ENCODE measurements around the gene BMP6. TPM values are rescaled to one million over a fixed set of nuclear protein-coding genes. Genes with fewer than 3 reads are reported as not detected.

BMP6 gene
- total RNA-seq, 4 donors from 2014 or later, result 1.8 to 7.4 (median 3.8) TPM

GRCh38 chr6:7899101-7899888, 173.4 kb downstream of the BMP6 start:
- WGBS, result 92% methylated on average over 5 of the region's 5 CpGs
- H3K36me3 ChIP-seq, result peaks cover 91% of the 10 kb centered on the region
- DNase-seq (ENCODE audit: low spot score in 2 of 2), result no peak
- H3K4me1 ChIP-seq, result no peaks in the 10 kb centered on the region
- H3K27me3 ChIP-seq, result no peaks in the 10 kb centered on the region
- no peaks in the 10 kb centered on the region for H3K9me3 ChIP-seq
- H3K4me3 ChIP-seq, result no peak overlapping the region
- no peak overlapping the region for H3K27ac ChIP-seq
- TF ChIP-seq EP300 (IDR thresholded peaks at IDR 0.05), result no peak
- TF ChIP-seq POLR2A (IDR thresholded peaks at IDR 0.05), result no peak
- TF ChIP-seq, protein P1, sequence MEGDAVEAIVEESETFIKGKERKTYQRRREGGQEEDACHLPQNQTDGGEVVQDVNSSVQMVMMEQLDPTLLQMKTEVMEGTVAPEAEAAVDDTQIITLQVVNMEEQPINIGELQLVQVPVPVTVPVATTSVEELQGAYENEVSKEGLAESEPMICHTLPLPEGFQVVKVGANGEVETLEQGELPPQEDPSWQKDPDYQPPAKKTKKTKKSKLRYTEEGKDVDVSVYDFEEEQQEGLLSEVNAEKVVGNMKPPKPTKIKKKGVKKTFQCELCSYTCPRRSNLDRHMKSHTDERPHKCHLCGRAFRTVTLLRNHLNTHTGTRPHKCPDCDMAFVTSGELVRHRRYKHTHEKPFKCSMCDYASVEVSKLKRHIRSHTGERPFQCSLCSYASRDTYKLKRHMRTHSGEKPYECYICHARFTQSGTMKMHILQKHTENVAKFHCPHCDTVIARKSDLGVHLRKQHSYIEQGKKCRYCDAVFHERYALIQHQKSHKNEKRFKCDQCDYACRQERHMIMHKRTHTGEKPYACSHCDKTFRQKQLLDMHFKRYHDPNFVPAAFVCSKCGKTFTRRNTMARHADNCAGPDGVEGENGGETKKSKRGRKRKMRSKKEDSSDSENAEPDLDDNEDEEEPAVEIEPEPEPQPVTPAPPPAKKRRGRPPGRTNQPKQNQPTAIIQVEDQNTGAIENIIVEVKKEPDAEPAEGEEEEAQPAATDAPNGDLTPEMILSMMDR (IDR thresholded peaks at IDR 0.05), result no peak
- TF ChIP-seq POLR2AphosphoS5 (IDR thresholded peaks at IDR 0.05), result no peak

GRCh38 chr6:7899889-7900213, 174.0 kb downstream of the BMP6 start:
- DNase-seq (ENCODE audit: low spot score in 2 of 2), result no peak
- TF ChIP-seq POLR2A (IDR thresholded peaks at IDR 0.05) (no peak), EP300 (IDR thresholded peaks at IDR 0.05) (no peak), POLR2AphosphoS5 (IDR thresholded peaks at IDR 0.05) (no peak)
- TF ChIP-seq, protein P1 (IDR thresholded peaks at IDR 0.05), result no peak
- H3K9me3 ChIP-seq, result no peaks in the 10 kb centered on the region
- H3K27ac ChIP-seq, result no peak overlapping the region
- peaks cover under 1% of the 10 kb centered on the region for H3K4me1 ChIP-seq
- peaks cover 91% of the 10 kb centered on the region for H3K36me3 ChIP-seq
- no peak overlapping the region for H3K4me3 ChIP-seq
- WGBS, result 61% methylated on average over 4 of the region's 4 CpGs
- H3K27me3 ChIP-seq, result no peaks in the 10 kb centered on the region

- Histone ChIP-seq H3K27me3 (no peaks in the 10 kb centered on the region), H3K36me3 (peaks cover 83% of the 10 kb centered on the region), H3K4me1 (peaks cover 2% of the 10 kb centered on the region), H3K27ac (no peak overlapping the region), H3K4me3 (no peak overlapping the region), H3K9me3 (no peaks in the 10 kb centered on the region)
- no peak for DNase-seq (ENCODE audit: low spot score in 2 of 2)
- WGBS, result 83% methylated on average over 2 of the region's 2 CpGs
- no peak for TF ChIP-seq POLR2A (IDR thresholded peaks at IDR 0.05)
- TF ChIP-seq, protein P1 (IDR thresholded peaks at IDR 0.05), result no peak
- TF ChIP-seq EP300 (IDR thresholded peaks at IDR 0.05), result no peak
- no peak for TF ChIP-seq POLR2AphosphoS5 (IDR thresholded peaks at IDR 0.05)
Observed at GRCh38 chr6:7900621-7901020, 174.7 kb downstream of the BMP6 start.

- H3K4me1 ChIP-seq, result peaks cover 2% of the 10 kb centered on the region
- no peaks in the 10 kb centered on the region for H3K9me3 ChIP-seq
- H3K27me3 ChIP-seq, result no peaks in the 10 kb centered on the region
- WGBS, result 93% methylated on average over 9 of the region's 9 CpGs
- no peak overlapping the region for H3K4me3 ChIP-seq
- TF ChIP-seq, protein P1 (IDR thresholded peaks at IDR 0.05), result no peak
- no peak for TF ChIP-seq POLR2A (IDR thresholded peaks at IDR 0.05)
- no peak for TF ChIP-seq POLR2AphosphoS5 (IDR thresholded peaks at IDR 0.05)
- no peak for TF ChIP-seq EP300 (IDR thresholded peaks at IDR 0.05)
- no peak overlapping the region for H3K27ac ChIP-seq
- no peak for DNase-seq (ENCODE audit: low spot score in 2 of 2)
- peaks cover 79% of the 10 kb centered on the region for H3K36me3 ChIP-seq
Observed at GRCh38 chr6:7901056-7901455, 175.2 kb downstream of the BMP6 start.

- peaks cover 72% of the 10 kb centered on the region for H3K36me3 ChIP-seq
Observed at GRCh38 chr6:7901780-7902179, 175.9 kb downstream of the BMP6 start.

More at GRCh38 chr6:7901780-7902179, 175.9 kb downstream of the BMP6 start:
- Histone ChIP-seq H3K4me1 (peaks cover 2% of the 10 kb centered on the region), H3K9me3 (no peaks in the 10 kb centered on the region), H3K27me3 (no peaks in the 10 kb centered on the region), H3K27ac (no peak overlapping the region), H3K4me3 (no peak overlapping the region)
- TF ChIP-seq POLR2AphosphoS5 (IDR thresholded peaks at IDR 0.05) (no peak), POLR2A (IDR thresholded peaks at IDR 0.05) (no peak), EP300 (IDR thresholded peaks at IDR 0.05) (no peak)
- TF ChIP-seq, protein P1 (IDR thresholded peaks at IDR 0.05), result no peak
- WGBS, result 81% methylated on average over 4 of the region's 4 CpGs
- no peak for DNase-seq (ENCODE audit: low spot score in 2 of 2)
